ENCODE data around the gene MIPEP.

MIPEP gene

DNA sequence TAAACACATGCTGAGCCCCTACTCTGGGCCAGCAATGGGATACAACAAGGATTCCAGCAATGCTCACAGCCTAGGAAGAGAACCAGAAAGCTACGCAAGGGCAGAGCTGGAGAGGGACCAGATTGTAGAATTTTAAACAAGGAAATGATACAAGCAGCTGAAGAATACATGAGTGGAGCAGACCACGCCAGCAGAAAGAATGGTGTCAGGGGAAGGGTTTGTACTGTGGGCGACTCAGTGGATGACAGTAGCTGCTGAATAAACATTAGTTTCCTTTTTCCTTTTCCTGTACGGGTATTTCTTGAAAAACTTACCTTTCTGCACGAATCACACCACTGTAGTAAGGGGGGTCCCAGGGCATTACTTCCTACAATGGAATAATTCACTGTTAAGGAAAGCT is 30.7 kb downstream of the MIPEP start:
- no peak for TF ChIP-seq CTCF (IDR thresholded peaks at IDR 0.05; ENCODE audit: low read depth, low read length)
- DNase-seq (ENCODE audit: extremely low read depth, low read depth) = no peak

- DNase-seq (ENCODE audit: extremely low read depth, low read depth) = no peak
- TF ChIP-seq CTCF (IDR thresholded peaks at IDR 0.05; ENCODE audit: low read depth, low read length) = no peak
Observed at GRCh38 chr13:23856008-23856750, 33.0 kb downstream of the MIPEP start.

DNA sequence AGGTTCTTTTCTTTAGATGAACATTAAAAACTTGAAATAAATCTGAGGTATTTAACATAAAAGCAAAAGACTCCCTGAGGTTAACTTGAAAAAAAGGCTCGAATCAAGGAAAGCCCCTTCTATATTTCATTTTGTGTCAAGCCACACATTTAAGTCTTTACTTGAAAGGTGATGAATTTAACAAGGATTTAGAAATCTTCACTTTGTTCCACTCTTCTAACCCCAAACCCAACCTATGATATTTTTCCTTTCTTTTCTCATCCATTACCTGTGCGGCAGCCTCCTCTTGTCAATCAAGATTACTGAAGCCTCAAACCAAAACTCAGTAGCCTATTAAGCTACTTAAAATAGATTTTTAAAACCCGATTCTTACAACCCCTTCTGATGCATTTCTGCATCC is 33.8 kb downstream of the MIPEP start:
- DNase-seq (ENCODE audit: extremely low read depth, low read depth) = no peak
- no peak for TF ChIP-seq CTCF (IDR thresholded peaks at IDR 0.05; ENCODE audit: low read depth, low read length)

GRCh38 chr13:23852351-23852750 is 36.8 kb downstream of the MIPEP start:
- no peak for DNase-seq (ENCODE audit: extremely low read depth, low read depth)
- TF ChIP-seq CTCF (IDR thresholded peaks at IDR 0.05; ENCODE audit: low read depth, low read length) = no peak

GRCh38 chr13:23851106-23851505 is 38.1 kb downstream of the MIPEP start:
- no peak for TF ChIP-seq CTCF (IDR thresholded peaks at IDR 0.05; ENCODE audit: low read depth, low read length)
- DNase-seq (ENCODE audit: extremely low read depth, low read depth) = no peak

DNA sequence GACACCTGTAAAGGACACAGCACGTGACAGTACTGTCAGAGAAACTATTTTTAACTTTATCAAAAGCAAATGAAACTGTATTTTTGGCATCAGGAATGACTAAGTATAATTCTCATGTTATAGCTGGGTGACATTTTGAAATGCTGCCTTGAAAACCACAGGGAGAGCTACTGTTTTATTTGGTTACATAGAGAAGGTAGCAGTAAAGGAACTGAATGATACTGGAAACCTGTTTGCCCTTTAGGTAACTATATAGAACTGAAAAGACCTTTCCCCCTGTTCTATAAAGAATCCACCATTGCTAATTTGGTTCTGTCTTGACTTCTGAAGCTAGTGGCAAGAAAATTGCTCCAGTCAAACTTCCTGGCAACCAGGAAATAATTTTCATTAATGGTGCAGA is 39.1 kb downstream of the MIPEP start:
- no peak for DNase-seq (ENCODE audit: extremely low read depth, low read depth)
- TF ChIP-seq CTCF (IDR thresholded peaks at IDR 0.05; ENCODE audit: low read depth, low read length) = no peak

GRCh38 chr13:23849670-23850069 is 39.5 kb downstream of the MIPEP start:
- DNase-seq (ENCODE audit: extremely low read depth, low read depth) = no peak
- TF ChIP-seq CTCF (IDR thresholded peaks at IDR 0.05; ENCODE audit: low read depth, low read length) = no peak
